GM23338 (cell line): ENCODE data around the gene TRIM24. TPM values are rescaled to one million over a fixed set of nuclear protein-coding genes. Genes with fewer than 3 reads are reported as not detected.

Experiments
- ATAC-seq: fragments of 200-7000 bp; cut with Tn5 transposase; 3 replicates; pipeline ENCODE4 v1.9.1; 2020
- DNase-seq: peaks from one replicate; pipeline ENCODE4 v3.0.0-alpha.2; 2015; ENCODE audit warnings: low spot score
- H2AFZ ChIP-seq: fragments of 200-600 bp; sonication (generic); 2 replicates; pipeline ENCODE4 v1.8.0; 2016; ENCODE audit warnings: antibody characterized with exemption, mild to moderate bottlenecking, moderate library complexity
- H3F3A ChIP-seq: fragments of 200-600 bp; sonication (generic); replicated peaks from 2 replicates; pipeline ENCODE4 v1.8.0; 2017; ENCODE audit warnings: antibody characterized with exemption, mixed run types, low read depth
- H3K27ac ChIP-seq: fragments of 200-600 bp; sonication (generic); 2 replicates; pipeline ENCODE4 v1.6.1; 2016; ENCODE audit warnings: low read depth
- H3K27me3 ChIP-seq: fragments of 200-600 bp; sonication (generic); 2 replicates; pipeline ENCODE4 v1.8.0; 2016; ENCODE audit warnings: mild to moderate bottlenecking, mixed run types, moderate library complexity; ENCODE audit not compliant: insufficient read depth
- H3K36me3 ChIP-seq: fragments of 200-600 bp; sonication (generic); 2 replicates; pipeline ENCODE4 v1.8.0; 2016; ENCODE audit warnings: mild to moderate bottlenecking; ENCODE audit not compliant: insufficient read depth
- H3K4me1 ChIP-seq: fragments of 200-600 bp; sonication (generic); 2 replicates; pipeline ENCODE4 v1.8.0; 2016; ENCODE audit warnings: mild to moderate bottlenecking, moderate library complexity; ENCODE audit not compliant: insufficient read depth
- H3K4me2 ChIP-seq: fragments of 200-600 bp; sonication (generic); 2 replicates; pipeline ENCODE4 v1.7.1; 2017; ENCODE audit warnings: mixed run types
- H3K4me3 ChIP-seq: fragments of 200-600 bp; sonication (generic); 2 replicates; pipeline ENCODE4 v1.6.1; 2016; ENCODE audit warnings: mixed run types
- H3K79me2 ChIP-seq: fragments of 200-600 bp; sonication (generic); replicated peaks from 2 replicates; pipeline ENCODE4 v1.8.0; 2017; ENCODE audit warnings: mild to moderate bottlenecking; ENCODE audit not compliant: insufficient read depth
- H3K9me2 ChIP-seq: fragments of 200-600 bp; sonication (generic); 2 replicates; pipeline ENCODE4 v1.8.0; 2017; ENCODE audit not compliant: insufficient read depth
- H4K20me1 ChIP-seq: fragments of 200-600 bp; sonication (generic); replicated peaks from 2 replicates; pipeline ENCODE4 v1.8.0; 2017; ENCODE audit warnings: mild to moderate bottlenecking; ENCODE audit not compliant: insufficient read depth
- H3K27ac Mint-ChIP-seq: 2 replicates; pipeline ENCODE4 v1.8.0; 2020; ENCODE audit warnings: inconsistent platforms, mild to moderate bottlenecking, moderate library complexity, mixed read lengths
- H3K27me3 Mint-ChIP-seq: 3 replicates; pipeline ENCODE4 v1.8.0; 2022; ENCODE audit warnings: low read depth, mild to moderate bottlenecking, moderate library complexity, mixed read lengths, inconsistent platforms; ENCODE audit not compliant: insufficient read depth, poor library complexity
- H3K36me3 Mint-ChIP-seq: 3 replicates; pipeline ENCODE4 v1.8.0; 2021; ENCODE audit warnings: low read depth, mild to moderate bottlenecking, inconsistent platforms, moderate library complexity, mixed read lengths
- H3K4me1 Mint-ChIP-seq: 3 replicates; pipeline ENCODE4 v1.8.0; 2020; ENCODE audit warnings: mild to moderate bottlenecking, inconsistent platforms, mixed read lengths
- H3K4me3 Mint-ChIP-seq: 3 replicates; pipeline ENCODE4 v1.8.0; 2021; ENCODE audit warnings: moderate library complexity, mild to moderate bottlenecking, inconsistent platforms, mixed read lengths
- H3K9me3 Mint-ChIP-seq: 3 replicates; pipeline ENCODE4 v1.8.0; 2020; ENCODE audit warnings: moderate library complexity, mild to moderate bottlenecking, inconsistent platforms, mixed read lengths
- CREB1 ChIP-seq: fragments of 250-450 bp; sonication (Bioruptor Pico); IDR thresholded peaks from 2 replicates; pipeline ENCODE4 v1.5.0; 2020; ENCODE audit warnings: low read depth, mild to moderate bottlenecking, moderate library complexity
- CTCF ChIP-seq, 2 experiments: fragments of 200-600 bp in 1 of 2; sonication (generic) in 1 of 2; conservative IDR thresholded peaks; 2 replicates each; pipeline versions ENCODE4 v1.5.1 to v1.6.1; 2016 to 2017; ENCODE audit warnings: antibody characterized with exemption in 2 of 2, low read depth in 2 of 2, mild to moderate bottlenecking in 2 of 2, moderate library complexity in 1 of 2
- ETS1 ChIP-seq: IDR thresholded peaks from 2 replicates; pipeline ENCODE4 v1.6.1; 2016; ENCODE audit warnings: antibody characterized with exemption
- EZH2 ChIP-seq: fragments of 200-600 bp; sonication (generic); IDR thresholded peaks from one replicate; pipeline ENCODE4 v1.8.0; 2017; ENCODE audit warnings: antibody characterized with exemption, mild to moderate bottlenecking, low read depth; ENCODE audit not compliant: unreplicated experiment
- EZH2phosphoT487 ChIP-seq: fragments of 200-600 bp; sonication (generic); IDR thresholded peaks from one replicate; pipeline ENCODE4 v1.8.1; 2018; ENCODE audit warnings: antibody characterized with exemption; ENCODE audit not compliant: unreplicated experiment
- JUNB ChIP-seq: IDR thresholded peaks from one replicate; pipeline ENCODE4 v1.6.1; 2016; ENCODE audit warnings: antibody characterized with exemption; ENCODE audit not compliant: unreplicated experiment
- NANOG ChIP-seq: IDR thresholded peaks from 2 replicates; pipeline ENCODE4 v1.6.1; 2016; ENCODE audit warnings: antibody characterized with exemption, borderline replicate concordance
- POLR2AphosphoS5 ChIP-seq: IDR thresholded peaks from 2 replicates; pipeline ENCODE4 v1.6.1; 2016; ENCODE audit warnings: antibody characterized with exemption, low read depth
- STAT1 ChIP-seq: IDR thresholded peaks from one replicate; pipeline ENCODE4 v1.6.1; 2016; ENCODE audit warnings: antibody characterized with exemption; ENCODE audit not compliant: unreplicated experiment
- ZNF114 ChIP-seq: fragments of 250-450 bp; sonication (Bioruptor Pico); IDR thresholded peaks from 2 replicates; pipeline ENCODE4 v1.5.0; 2020; ENCODE audit warnings: mild to moderate bottlenecking, moderate library complexity
- ZNF331 ChIP-seq: fragments of 250-450 bp; sonication (Bioruptor Pico); IDR thresholded peaks from 2 replicates; pipeline ENCODE4 v1.5.0; 2020; ENCODE audit warnings: low read depth, mild to moderate bottlenecking, moderate library complexity
- polyA plus RNA-seq: library from polyadenylated mRNA; unstranded; fragments of >200 nt; fragmentation: Nextera tagmentation; extraction: Ambion mirVana; gene quantifications from 2 replicates; pipeline ENCODE4 v1.2.1, GENCODE V29; 2016
- total RNA-seq: library from RNA; depleted of rRNA; stranded (reverse); fragments of >200 nt; shearing (Covaris generic); gene quantifications from 2 replicates; pipeline ENCODE4 v1.2.3, GENCODE V29; 2014
- TF ChIP-seq, protein P1 (sequence below): IDR thresholded peaks from one replicate; pipeline ENCODE4 v1.6.1; 2018; ENCODE audit warnings: antibody characterized with exemption; ENCODE audit not compliant: unreplicated experiment
- TF ChIP-seq, protein P2 (sequence below): fragments of 250-450 bp; sonication (Bioruptor Pico); IDR thresholded peaks from 2 replicates; pipeline ENCODE4 v1.5.0; 2020; ENCODE audit warnings: mild to moderate bottlenecking, moderate library complexity

TRIM24 gene
- total and polyA plus RNA-seq, 2 experiments from 2014 or later, result 67.0 to 120 TPM

DNA sequence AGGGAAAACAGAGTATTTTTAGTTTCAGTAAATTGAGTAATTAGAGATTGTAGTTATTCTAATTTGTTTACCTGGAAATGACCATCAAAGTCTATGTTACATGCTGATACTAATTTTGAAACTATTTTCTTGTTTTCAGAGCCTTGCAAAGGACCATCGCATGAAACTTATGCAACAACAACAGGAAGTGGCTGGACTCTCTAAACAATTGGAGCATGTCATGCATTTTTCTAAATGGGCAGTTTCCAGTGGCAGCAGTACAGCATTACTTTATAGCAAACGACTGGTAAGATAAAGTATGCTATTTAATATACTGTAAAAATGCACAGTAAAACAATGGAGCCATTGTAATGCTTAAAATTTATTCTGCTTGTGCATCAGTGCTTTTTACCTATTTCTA is 78.5 kb downstream of the TRIM24 start:
- Histone ChIP-seq H3F3A (no peaks in the 10 kb centered on the region; the same call in 1 of the 2 replicates), H3K4me3 (no peak overlapping the region), H3K4me2 (no peak overlapping the region), H4K20me1 (peaks cover 30% of the 10 kb centered on the region), H3K27me3 (no peaks in the 10 kb centered on the region), H3K27ac (no peak overlapping the region), H3K79me2 (peaks cover 86% of the 10 kb centered on the region), H3K36me3 (peaks cover 47% of the 10 kb centered on the region), H3K9me2 (no peaks in the 10 kb centered on the region), H2AFZ (no peak overlapping the region), H3K4me1 (no peaks in the 10 kb centered on the region; the same call in 1 of the 2 replicates)
- TF ChIP-seq, protein P1, sequence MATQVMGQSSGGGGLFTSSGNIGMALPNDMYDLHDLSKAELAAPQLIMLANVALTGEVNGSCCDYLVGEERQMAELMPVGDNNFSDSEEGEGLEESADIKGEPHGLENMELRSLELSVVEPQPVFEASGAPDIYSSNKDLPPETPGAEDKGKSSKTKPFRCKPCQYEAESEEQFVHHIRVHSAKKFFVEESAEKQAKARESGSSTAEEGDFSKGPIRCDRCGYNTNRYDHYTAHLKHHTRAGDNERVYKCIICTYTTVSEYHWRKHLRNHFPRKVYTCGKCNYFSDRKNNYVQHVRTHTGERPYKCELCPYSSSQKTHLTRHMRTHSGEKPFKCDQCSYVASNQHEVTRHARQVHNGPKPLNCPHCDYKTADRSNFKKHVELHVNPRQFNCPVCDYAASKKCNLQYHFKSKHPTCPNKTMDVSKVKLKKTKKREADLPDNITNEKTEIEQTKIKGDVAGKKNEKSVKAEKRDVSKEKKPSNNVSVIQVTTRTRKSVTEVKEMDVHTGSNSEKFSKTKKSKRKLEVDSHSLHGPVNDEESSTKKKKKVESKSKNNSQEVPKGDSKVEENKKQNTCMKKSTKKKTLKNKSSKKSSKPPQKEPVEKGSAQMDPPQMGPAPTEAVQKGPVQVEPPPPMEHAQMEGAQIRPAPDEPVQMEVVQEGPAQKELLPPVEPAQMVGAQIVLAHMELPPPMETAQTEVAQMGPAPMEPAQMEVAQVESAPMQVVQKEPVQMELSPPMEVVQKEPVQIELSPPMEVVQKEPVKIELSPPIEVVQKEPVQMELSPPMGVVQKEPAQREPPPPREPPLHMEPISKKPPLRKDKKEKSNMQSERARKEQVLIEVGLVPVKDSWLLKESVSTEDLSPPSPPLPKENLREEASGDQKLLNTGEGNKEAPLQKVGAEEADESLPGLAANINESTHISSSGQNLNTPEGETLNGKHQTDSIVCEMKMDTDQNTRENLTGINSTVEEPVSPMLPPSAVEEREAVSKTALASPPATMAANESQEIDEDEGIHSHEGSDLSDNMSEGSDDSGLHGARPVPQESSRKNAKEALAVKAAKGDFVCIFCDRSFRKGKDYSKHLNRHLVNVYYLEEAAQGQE, result no peak
- TF ChIP-seq NANOG, result no peak
- TF ChIP-seq EZH2phosphoT487, result no peak
- no peak for TF ChIP-seq CTCF (conservative IDR thresholded peaks at IDR 0.05; ENCODE audit: low read depth in 2 of 2)
- TF ChIP-seq CREB1 (CRISPR knock-in tag), result no peak
- TF ChIP-seq ETS1, result no peak
- TF ChIP-seq JUNB, result no peak
- TF ChIP-seq POLR2AphosphoS5, result no peak
- no peak for TF ChIP-seq ZNF114 (CRISPR knock-in tag)
- TF ChIP-seq EZH2, result no peak
- TF ChIP-seq STAT1, result no peak
- TF ChIP-seq, protein P2, sequence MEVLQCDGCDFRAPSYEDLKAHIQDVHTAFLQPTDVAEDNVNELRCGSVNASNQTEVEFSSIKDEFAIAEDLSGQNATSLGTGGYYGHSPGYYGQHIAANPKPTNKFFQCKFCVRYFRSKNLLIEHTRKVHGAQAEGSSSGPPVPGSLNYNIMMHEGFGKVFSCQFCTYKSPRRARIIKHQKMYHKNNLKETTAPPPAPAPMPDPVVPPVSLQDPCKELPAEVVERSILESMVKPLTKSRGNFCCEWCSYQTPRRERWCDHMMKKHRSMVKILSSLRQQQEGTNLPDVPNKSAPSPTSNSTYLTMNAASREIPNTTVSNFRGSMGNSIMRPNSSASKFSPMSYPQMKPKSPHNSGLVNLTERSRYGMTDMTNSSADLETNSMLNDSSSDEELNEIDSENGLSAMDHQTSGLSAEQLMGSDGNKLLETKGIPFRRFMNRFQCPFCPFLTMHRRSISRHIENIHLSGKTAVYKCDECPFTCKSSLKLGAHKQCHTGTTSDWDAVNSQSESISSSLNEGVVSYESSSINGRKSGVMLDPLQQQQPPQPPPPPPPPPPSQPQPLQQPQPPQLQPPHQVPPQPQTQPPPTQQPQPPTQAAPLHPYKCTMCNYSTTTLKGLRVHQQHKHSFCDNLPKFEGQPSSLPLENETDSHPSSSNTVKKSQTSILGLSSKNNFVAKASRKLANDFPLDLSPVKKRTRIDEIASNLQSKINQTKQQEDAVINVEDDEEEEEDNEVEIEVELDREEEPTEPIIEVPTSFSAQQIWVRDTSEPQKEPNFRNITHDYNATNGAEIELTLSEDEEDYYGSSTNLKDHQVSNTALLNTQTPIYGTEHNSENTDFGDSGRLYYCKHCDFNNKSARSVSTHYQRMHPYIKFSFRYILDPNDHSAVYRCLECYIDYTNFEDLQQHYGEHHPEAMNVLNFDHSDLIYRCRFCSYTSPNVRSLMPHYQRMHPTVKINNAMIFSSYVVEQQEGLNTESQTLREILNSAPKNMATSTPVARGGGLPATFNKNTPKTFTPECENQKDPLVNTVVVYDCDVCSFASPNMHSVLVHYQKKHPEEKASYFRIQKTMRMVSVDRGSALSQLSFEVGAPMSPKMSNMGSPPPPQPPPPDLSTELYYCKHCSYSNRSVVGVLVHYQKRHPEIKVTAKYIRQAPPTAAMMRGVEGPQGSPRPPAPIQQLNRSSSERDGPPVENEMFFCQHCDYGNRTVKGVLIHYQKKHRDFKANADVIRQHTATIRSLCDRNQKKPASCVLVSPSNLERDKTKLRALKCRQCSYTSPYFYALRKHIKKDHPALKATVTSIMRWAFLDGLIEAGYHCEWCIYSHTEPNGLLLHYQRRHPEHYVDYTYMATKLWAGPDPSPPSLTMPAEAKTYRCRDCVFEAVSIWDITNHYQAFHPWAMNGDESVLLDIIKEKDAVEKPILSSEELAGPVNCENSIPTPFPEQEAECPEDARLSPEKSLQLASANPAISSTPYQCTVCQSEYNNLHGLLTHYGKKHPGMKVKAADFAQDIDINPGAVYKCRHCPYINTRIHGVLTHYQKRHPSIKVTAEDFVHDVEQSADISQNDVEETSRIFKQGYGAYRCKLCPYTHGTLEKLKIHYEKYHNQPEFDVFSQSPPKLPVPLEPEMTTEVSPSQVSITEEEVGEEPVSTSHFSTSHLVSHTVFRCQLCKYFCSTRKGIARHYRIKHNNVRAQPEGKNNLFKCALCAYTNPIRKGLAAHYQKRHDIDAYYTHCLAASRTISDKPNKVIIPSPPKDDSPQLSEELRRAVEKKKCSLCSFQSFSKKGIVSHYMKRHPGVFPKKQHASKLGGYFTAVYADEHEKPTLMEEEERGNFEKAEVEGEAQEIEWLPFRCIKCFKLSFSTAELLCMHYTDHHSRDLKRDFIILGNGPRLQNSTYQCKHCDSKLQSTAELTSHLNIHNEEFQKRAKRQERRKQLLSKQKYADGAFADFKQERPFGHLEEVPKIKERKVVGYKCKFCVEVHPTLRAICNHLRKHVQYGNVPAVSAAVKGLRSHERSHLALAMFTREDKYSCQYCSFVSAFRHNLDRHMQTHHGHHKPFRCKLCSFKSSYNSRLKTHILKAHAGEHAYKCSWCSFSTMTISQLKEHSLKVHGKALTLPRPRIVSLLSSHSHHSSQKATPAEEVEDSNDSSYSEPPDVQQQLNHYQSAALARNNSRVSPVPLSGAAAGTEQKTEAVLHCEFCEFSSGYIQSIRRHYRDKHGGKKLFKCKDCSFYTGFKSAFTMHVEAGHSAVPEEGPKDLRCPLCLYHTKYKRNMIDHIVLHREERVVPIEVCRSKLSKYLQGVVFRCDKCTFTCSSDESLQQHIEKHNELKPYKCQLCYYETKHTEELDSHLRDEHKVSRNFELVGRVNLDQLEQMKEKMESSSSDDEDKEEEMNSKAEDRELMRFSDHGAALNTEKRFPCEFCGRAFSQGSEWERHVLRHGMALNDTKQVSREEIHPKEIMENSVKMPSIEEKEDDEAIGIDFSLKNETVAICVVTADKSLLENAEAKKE (CRISPR knock-in tag), result no peak
- no peak for TF ChIP-seq ZNF331 (CRISPR knock-in tag)
- Mint-ChIP-seq H3K36me3 (peaks cover 94% of the 10 kb centered on the region), H3K27me3 (peaks cover 8% of the 10 kb centered on the region), H3K9me3 (peaks cover 6% of the 10 kb centered on the region), H3K27ac (no peak overlapping the region), H3K4me3 (no peak overlapping the region), H3K4me1 (peaks cover 24% of the 10 kb centered on the region; the same call in 2 of the 3 replicates)
- no peak for ATAC-seq
- DNase-seq, result no peak
